ENCODE data around the gene MRPL55.
A peak's percentile ranks its signal among the peaks of the same experiment; 100 is the strongest.

- TF ChIP-seq CTCF (IDR thresholded peaks at IDR 0.05) (peak; percentile 25 to 53 (median 42)), POLR2A (IDR thresholded peaks at IDR 0.05) (peak; percentile 99)
Measured at GRCh38 chr1:228139931-228140723, 31.0 kb upstream of the MRPL55 start, which contains the start of gene GUK1.
